ENCODE measurements around the gene TMEM37.

- TF ChIP-seq CTCF (conservative IDR thresholded peaks at IDR 0.05 in 1 of 2, IDR thresholded peaks at IDR 0.05 in 1 of 2; ENCODE audit: extremely low read depth in 1 of 2, insufficient read depth in 1 of 2, low read depth in 1 of 2, low read length in 2 of 2) (no peak), EZH2 (IDR thresholded peaks at IDR 0.05; ENCODE audit: borderline replicate concordance, low read length) (no peak)
These were observed 16.0 kb upstream of the TMEM37 start for GRCh38 chr2:119415630-119416029.
